ENCODE measurements around the gene MS4A1. TPM values are rescaled to one million over a fixed set of nuclear protein-coding genes. Genes with fewer than 3 reads are reported as not detected.

MS4A1 gene
- total RNA-seq, 2 experiments from 2014 or later = 488 to 603 TPM

GRCh38 chr11:60457576-60457975, 1.9 kb downstream of the MS4A1 start:
- H3K9me2 ChIP-seq (ENCODE audit: insufficient read depth, low read length) = no peaks in the 10 kb centered on the region
- H3K9me3 ChIP-seq (ENCODE audit: low read length) = peaks cover 11% of the 10 kb centered on the region; the same call in 1 of the 2 replicates
- POLR2A ChIA-PET = interaction anchor here (1.0 to 7.5 kb wide), 13 partner anchors 9 to 108 kb away, joined by 3 to 123 read pairs (median 11); no protein-coding TSS in a partner anchor
- CTCF ChIA-PET (ENCODE audit: unreplicated experiment) = interaction anchor here (0.7 to 3.7 kb wide), 4 partner anchors 19 to 94 kb away, joined by 3 to 26 read pairs (median 12); no protein-coding TSS in a partner anchor
- no peak for TF ChIP-seq CTCF (conservative IDR thresholded peaks at IDR 0.05; ENCODE audit: low read length)
- TF ChIP-seq EZH2phosphoT487 (IDR thresholded peaks at IDR 0.05; ENCODE audit: borderline replicate concordance, low read depth, low read length) = no peak
- intact Hi-C loops (cut with micrococcal nuclease; ENCODE audit: unreplicated experiment) = loop anchor here (1.0 kb wide), 1 partner anchor 42 kb away; no protein-coding TSS in a partner anchor
- BruUV-seq (replicated peaks) = no TSS peak
- H3K4me1 ChIP-seq (ENCODE audit: insufficient read depth, low read length, poor library complexity, severe bottlenecking) = peaks cover 67% of the 10 kb centered on the region
- peak overlapping the region; percentile 92 for H3K4me2 ChIP-seq (ENCODE audit: low read length)
- H3K4me3 ChIP-seq (ENCODE audit: low read depth, low read length, poor library complexity, severe bottlenecking) = peak overlapping the region; percentile 84
- peak overlapping the region; percentile 100 for H3K27ac ChIP-seq (ENCODE audit: low read depth, low read length, poor library complexity, severe bottlenecking)
- peaks cover 47% of the 10 kb centered on the region for H4K20me1 ChIP-seq (ENCODE audit: insufficient read depth, low read length)
- no peak overlapping the region for H2AFZ ChIP-seq (ENCODE audit: low read length)
- H3K36me3 ChIP-seq (ENCODE audit: insufficient read depth, low read length) = peaks cover 74% of the 10 kb centered on the region
- peaks cover 70% of the 10 kb centered on the region for H3K79me2 ChIP-seq (ENCODE audit: insufficient read depth, low read depth, low read length)
- DNase-seq (ENCODE audit: low spot score) = peak; percentile 72

- intact Hi-C loops (cut with micrococcal nuclease; ENCODE audit: unreplicated experiment) = no loop called here
- Histone ChIP-seq H3K79me2 (ENCODE audit: insufficient read depth, low read depth, low read length) (peaks cover 87% of the 10 kb centered on the region), H3K27ac (ENCODE audit: low read depth, low read length, poor library complexity, severe bottlenecking) (peak overlapping the region; percentile 100), H3K9me2 (ENCODE audit: insufficient read depth, low read length) (no peaks in the 10 kb centered on the region), H2AFZ (ENCODE audit: low read length) (no peak overlapping the region), H3K4me2 (ENCODE audit: low read length) (peak overlapping the region; percentile 92), H3K9me3 (ENCODE audit: low read length) (no peaks in the 10 kb centered on the region), H4K20me1 (ENCODE audit: insufficient read depth, low read length) (peaks cover 47% of the 10 kb centered on the region), H3K4me3 (ENCODE audit: low read depth, low read length, poor library complexity, severe bottlenecking) (peak overlapping the region; percentile 84), H3K36me3 (ENCODE audit: insufficient read depth, low read length) (peaks cover 86% of the 10 kb centered on the region), H3K4me1 (ENCODE audit: insufficient read depth, low read length, poor library complexity, severe bottlenecking) (peaks cover 58% of the 10 kb centered on the region)
- peak; percentile 56 for DNase-seq (ENCODE audit: low spot score)
- BruUV-seq (replicated peaks) = no TSS peak
- TF ChIP-seq CTCF (conservative IDR thresholded peaks at IDR 0.05; ENCODE audit: low read length) (no peak), EZH2phosphoT487 (IDR thresholded peaks at IDR 0.05; ENCODE audit: borderline replicate concordance, low read depth, low read length) (no peak)
- ChIA-PET CTCF (ENCODE audit: unreplicated experiment) (interaction anchor here (1.0 kb wide), 1 partner anchor 21 kb away, joined by 3 read pairs; no protein-coding TSS in a partner anchor), POLR2A (interaction anchor here (0.7 to 7.5 kb wide), 6 partner anchors 12 to 276 kb away, joined by 3 to 123 read pairs (median 8); no protein-coding TSS in a partner anchor)
These were observed 3.7 kb downstream of the MS4A1 start for GRCh38 chr11:60459345-60459744.

- H3K27ac ChIP-seq (ENCODE audit: low read depth, low read length, poor library complexity, severe bottlenecking) = peak overlapping the region; percentile 21
- DNase-seq (ENCODE audit: low spot score) = no peak
- no peak overlapping the region for H3K4me3 ChIP-seq (ENCODE audit: low read depth, low read length, poor library complexity, severe bottlenecking)
- no peak overlapping the region for H3K4me2 ChIP-seq (ENCODE audit: low read length)
- ChIA-PET POLR2A (interaction anchor here (0.8 to 1.1 kb wide), 5 partner anchors 8 to 13 kb away, joined by 3 to 5 read pairs (median 3); partner anchors contain the start of gene MS4A1), CTCF (ENCODE audit: unreplicated experiment) (interaction anchor here (2.0 kb wide), 1 partner anchor 105 kb away, joined by 4 read pairs; no protein-coding TSS in a partner anchor)
- intact Hi-C loops (cut with micrococcal nuclease; ENCODE audit: unreplicated experiment) = no loop called here
- H3K9me3 ChIP-seq (ENCODE audit: low read length) = no peaks in the 10 kb centered on the region
- no peaks in the 10 kb centered on the region for H3K9me2 ChIP-seq (ENCODE audit: insufficient read depth, low read length)
- H4K20me1 ChIP-seq (ENCODE audit: insufficient read depth, low read length) = no peaks in the 10 kb centered on the region
- no peak overlapping the region for H2AFZ ChIP-seq (ENCODE audit: low read length)
- no TSS peak for BruUV-seq (replicated peaks)
- H3K4me1 ChIP-seq (ENCODE audit: insufficient read depth, low read length, poor library complexity, severe bottlenecking) = peaks cover 9% of the 10 kb centered on the region
- peaks cover 85% of the 10 kb centered on the region for H3K36me3 ChIP-seq (ENCODE audit: insufficient read depth, low read length)
- H3K79me2 ChIP-seq (ENCODE audit: insufficient read depth, low read depth, low read length) = peaks cover 24% of the 10 kb centered on the region
- TF ChIP-seq CTCF (conservative IDR thresholded peaks at IDR 0.05; ENCODE audit: low read length) = no peak
- TF ChIP-seq EZH2phosphoT487 (IDR thresholded peaks at IDR 0.05; ENCODE audit: borderline replicate concordance, low read depth, low read length) = no peak
These were observed 13.2 kb downstream of the MS4A1 start for GRCh38 chr11:60468829-60469228.
